AG10803 (cell line): Measurements from ENCODE around the gene CNTN6.

Experiments
- DNase-seq: peaks from one replicate; pipeline ENCODE4 v3.0.0; 2010; ENCODE audit warnings: low read depth
- H3K4me3 ChIP-seq: 2 replicates; pipeline ENCODE4 v1.5.1; 2011; ENCODE audit warnings: mild to moderate bottlenecking, low read length, control low read depth
- TF ChIP-seq, protein P1 (sequence below): conservative IDR thresholded peaks from 2 replicates; pipeline ENCODE4 v1.5.1; 2011; ENCODE audit warnings: mild to moderate bottlenecking, low read length, control low read depth, inconsistent platforms

The CNTN6 gene

DNA sequence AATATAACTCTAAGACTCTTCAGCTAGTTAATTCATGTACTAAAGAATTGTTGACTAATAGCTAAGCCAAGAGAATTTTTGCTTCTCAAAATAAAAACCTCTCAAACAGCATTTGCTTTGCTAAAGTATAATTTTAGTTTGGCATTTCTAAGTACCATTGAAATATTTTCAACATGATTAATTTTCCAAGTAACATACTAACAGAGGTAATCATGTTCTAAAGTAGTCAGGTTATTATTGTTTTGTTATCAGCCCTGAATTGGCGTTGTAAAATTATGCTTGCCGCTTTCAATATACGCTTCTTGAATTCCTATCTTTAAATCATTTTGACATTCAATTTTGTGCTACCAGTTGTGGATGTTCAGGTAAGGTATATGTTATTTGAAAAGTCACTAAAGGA is 134.3 kb downstream of the CNTN6 start:
- no peak overlapping the region for H3K4me3 ChIP-seq
- TF ChIP-seq, protein P1, sequence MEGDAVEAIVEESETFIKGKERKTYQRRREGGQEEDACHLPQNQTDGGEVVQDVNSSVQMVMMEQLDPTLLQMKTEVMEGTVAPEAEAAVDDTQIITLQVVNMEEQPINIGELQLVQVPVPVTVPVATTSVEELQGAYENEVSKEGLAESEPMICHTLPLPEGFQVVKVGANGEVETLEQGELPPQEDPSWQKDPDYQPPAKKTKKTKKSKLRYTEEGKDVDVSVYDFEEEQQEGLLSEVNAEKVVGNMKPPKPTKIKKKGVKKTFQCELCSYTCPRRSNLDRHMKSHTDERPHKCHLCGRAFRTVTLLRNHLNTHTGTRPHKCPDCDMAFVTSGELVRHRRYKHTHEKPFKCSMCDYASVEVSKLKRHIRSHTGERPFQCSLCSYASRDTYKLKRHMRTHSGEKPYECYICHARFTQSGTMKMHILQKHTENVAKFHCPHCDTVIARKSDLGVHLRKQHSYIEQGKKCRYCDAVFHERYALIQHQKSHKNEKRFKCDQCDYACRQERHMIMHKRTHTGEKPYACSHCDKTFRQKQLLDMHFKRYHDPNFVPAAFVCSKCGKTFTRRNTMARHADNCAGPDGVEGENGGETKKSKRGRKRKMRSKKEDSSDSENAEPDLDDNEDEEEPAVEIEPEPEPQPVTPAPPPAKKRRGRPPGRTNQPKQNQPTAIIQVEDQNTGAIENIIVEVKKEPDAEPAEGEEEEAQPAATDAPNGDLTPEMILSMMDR = no peak
- no peak for DNase-seq

DNA sequence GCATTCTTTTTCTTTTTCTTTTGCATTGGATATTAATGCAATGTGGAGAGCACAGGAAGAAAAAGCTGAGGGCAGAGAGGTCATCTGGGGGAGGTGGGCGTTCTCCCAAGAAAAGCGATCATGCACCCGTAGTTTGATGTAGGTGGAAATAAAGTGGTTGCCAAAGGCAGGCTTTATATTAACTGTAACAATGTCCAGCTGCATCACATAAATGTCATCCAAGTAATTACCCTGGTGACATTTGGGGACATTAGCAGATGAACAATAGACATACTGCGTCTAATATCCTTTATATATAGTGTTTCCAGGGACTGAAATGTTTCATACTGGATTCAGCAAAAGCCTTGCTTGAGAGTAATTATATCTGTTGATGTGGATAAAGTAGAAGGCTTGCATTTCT is 135.5 kb downstream of the CNTN6 start:
- DNase-seq = no peak
- no peak overlapping the region for H3K4me3 ChIP-seq
- TF ChIP-seq, protein P1 = no peak

DNA sequence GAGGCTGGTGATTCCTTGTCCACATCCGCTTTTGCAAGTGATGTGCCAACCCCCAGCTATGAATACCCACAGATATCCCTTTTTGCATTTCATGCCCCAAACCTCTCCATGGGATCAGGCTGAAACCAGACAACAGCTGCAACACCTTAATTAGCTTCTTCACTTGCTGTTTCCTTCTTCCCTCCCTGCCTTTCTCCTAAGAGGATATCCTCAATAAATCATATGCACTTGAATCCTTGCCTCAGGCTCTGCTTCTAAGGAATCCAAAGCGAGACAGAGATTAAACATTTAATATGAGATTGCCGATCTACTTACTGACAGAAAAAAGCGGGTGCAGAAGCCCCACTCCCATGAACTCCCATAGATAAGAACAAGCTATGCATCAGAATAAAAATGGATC is 138.1 kb downstream of the CNTN6 start:
- TF ChIP-seq, protein P1 = no peak
- DNase-seq = no peak
- no peak overlapping the region for H3K4me3 ChIP-seq

DNA sequence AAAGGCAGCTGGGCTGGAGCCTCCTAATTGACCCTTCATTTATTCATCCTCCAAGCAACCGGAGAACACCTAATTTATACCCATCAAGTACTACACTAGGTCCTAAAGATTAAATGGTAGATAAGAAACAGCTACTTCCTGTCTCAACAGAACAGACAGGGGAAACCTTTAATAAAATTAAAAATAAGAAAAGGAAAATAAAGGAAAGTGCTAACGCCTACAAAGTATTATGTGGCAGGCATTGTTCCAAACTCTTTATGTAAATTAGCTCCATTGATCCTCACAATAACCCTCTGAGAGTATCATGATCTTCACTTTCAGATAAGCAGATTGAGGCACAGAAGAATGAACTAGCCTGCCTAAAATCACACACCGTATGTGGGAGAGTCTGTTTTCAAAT is 139.5 kb downstream of the CNTN6 start:
- DNase-seq = no peak
- TF ChIP-seq, protein P1 = no peak
- H3K4me3 ChIP-seq = no peak overlapping the region

DNA sequence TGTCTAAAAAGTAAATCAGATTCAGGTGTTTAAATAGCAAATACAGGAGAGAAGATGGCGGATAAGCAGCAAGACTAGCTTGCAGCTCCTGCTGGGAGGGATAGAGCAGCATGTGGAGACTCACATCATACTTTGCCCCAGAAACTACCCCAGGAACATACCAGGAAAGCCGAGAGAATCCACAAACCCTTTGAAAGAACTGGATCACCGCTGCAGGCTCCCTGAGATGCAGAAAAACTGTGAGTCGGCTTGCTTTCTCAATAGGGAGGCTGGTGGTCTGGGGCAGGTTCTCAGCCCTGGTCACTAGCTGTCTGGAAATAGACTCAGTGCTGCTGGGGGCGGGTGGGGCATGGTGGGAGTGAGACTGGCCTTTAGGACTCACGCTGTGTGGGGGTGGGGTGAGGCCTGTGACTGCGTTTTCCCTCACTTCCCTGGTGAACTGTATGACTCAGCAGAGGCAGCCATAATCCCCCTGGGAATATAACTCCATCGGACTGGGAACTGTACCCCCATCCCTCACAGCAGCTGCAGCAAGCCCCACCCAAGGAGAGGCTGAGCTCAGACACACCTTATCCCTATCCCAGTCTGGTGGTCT is 142.8 kb downstream of the CNTN6 start:
- no peak for DNase-seq
- no peak overlapping the region for H3K4me3 ChIP-seq
- TF ChIP-seq, protein P1 = no peak

DNA sequence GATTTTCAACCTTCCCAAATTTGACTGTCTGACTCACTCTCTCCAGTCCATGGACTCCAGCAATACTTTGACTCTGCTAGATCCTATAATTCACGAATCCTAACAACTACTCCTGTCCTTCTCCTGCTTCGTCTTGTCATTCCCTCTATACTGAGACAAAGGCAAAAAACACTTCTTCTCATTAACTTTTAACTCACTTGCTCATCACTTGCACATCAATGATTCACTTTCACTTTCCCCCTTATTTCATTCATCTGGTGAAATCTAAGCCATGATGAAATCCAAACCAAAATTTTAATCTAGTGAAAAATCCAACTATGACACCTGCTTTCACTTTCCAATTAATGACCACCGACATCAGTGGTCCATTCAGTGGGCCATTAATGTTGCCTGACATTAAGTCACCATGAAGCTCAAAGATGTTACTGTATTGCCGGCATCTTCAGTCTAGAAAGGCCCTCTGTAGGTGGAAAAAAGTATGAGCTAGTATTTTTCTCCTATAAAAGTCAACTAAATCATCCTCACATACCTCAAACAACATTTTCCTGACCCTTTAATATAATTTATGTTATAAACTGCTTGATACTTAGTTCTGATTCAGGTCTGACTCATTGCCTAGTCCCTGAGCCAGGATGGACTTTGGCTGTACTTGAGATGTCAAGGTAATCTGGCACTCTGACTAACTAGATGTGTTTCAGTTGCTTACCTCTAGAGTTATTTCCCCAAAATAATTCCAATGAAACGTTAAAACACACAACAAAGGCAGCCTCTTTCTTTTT is 158.6 kb downstream of the CNTN6 start:
- TF ChIP-seq, protein P1 = peak; percentile 23
- no peak overlapping the region for H3K4me3 ChIP-seq
- no peak for DNase-seq

DNA sequence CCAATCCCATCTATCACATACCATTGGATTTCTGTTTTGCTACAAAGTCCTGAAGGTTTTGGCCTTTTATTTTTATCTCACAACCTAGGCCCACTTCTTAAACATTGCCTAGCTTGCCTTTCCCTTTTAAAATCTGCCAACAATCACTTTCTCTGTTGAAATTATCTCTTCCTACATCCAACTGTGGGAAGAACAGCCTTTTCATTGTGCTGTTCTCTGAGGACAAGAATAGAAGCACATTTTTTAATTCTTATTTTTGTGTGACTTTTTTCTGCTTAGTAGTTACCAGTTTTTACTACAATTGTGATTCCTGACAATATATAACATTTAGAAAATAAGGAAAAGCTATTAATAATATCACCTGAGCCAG is 159.2 kb downstream of the CNTN6 start:
- no peak overlapping the region for H3K4me3 ChIP-seq
- no peak for DNase-seq
- TF ChIP-seq, protein P1 = no peak
